ENCODE results near the gene TMEM106B. TPM values are rescaled to one million over a fixed set of nuclear protein-coding genes. Genes with fewer than 3 reads are reported as not detected.
"Not testable (repeated sequence)": the region's sequence is repeated elsewhere in the genome, so short reads cannot be mapped to it uniquely, and the experiment has no call there.

Gene TMEM106B
- total RNA-seq, 1 experiment from 2014 or later: 33.1 TPM

GRCh38 chr7:12222889-12223579, 11.9 kb downstream of the TMEM106B start:
- H3K9me2 ChIP-seq (ENCODE audit: insufficient read depth): no peaks in the 10 kb centered on the region
- H2AFZ ChIP-seq (ENCODE audit: low read depth, low read length, poor library complexity, severe bottlenecking): no peak overlapping the region
- no peak overlapping the region for H3K9ac ChIP-seq (ENCODE audit: low read length)
- no peaks in the 10 kb centered on the region for H3K4me1 ChIP-seq (ENCODE audit: control insufficient read depth in 1 of 2, insufficient read depth in 2 of 2, low read length in 2 of 2)
- no peaks in the 10 kb centered on the region for H4K20me1 ChIP-seq (ENCODE audit: insufficient read depth)
- H3K4me2 ChIP-seq (ENCODE audit: low read length): no peak overlapping the region
- no peak for TF ChIP-seq ATF3 (IDR thresholded peaks at IDR 0.05)
- no peak for TF ChIP-seq SP1 (IDR thresholded peaks at IDR 0.05; ENCODE audit: low read depth)
- TF ChIP-seq REST (IDR thresholded peaks at IDR 0.05; ENCODE audit: low read depth): no peak
- no peak for TF ChIP-seq ZNF274 (IDR thresholded peaks at IDR 0.05; ENCODE audit: low read depth, low read length)
- TF ChIP-seq RAD21 (IDR thresholded peaks at IDR 0.05; ENCODE audit: low read depth): no peak
- CTCF ChIA-PET: no interaction called here
- intact Hi-C loops (cut with micrococcal nuclease): no loop called here
- RAD21 ChIA-PET (ENCODE audit: low non-redundant PET in 1 of 2, low total read pairs in 2 of 2, uncharacterized antibody in 2 of 2, unreplicated experiment in 2 of 2): no interaction called here
- H3K9me3 ChIP-seq (ENCODE audit: control insufficient read depth in 1 of 2, insufficient read depth in 1 of 2, low read depth in 1 of 2, low read length in 2 of 2): no peaks in the 10 kb centered on the region
- H3K27me3 ChIP-seq (ENCODE audit: insufficient read depth, low read length): no peaks in the 10 kb centered on the region
- H3K36me3 ChIP-seq (ENCODE audit: control insufficient read depth in 1 of 2, insufficient read depth in 2 of 2, low read length in 2 of 2): peaks cover 0 to 5% of the 10 kb centered on the region in 2 experiments; a peak in 1 of 4 replicates
- DNase-seq (ENCODE audit: low read depth, low spot score) (no peak), ATAC-seq (no peak)
- no peaks in the 10 kb centered on the region for H3K79me2 ChIP-seq (ENCODE audit: insufficient read depth, low read length)
- POLR2A ChIA-PET: no interaction called here
- no peak overlapping the region for H3K4me3 ChIP-seq (replicated peaks in 1 of 2; ENCODE audit: low read depth in 1 of 2, low read length in 2 of 2)
- no TSS peak for BruUV-seq (replicated peaks)
- H3K27ac ChIP-seq (ENCODE audit: low read depth, low read length): no peak overlapping the region

- intact Hi-C loops (cut with micrococcal nuclease); H2AFZ ChIP-seq (ENCODE audit: low read depth, low read length, poor library complexity, severe bottlenecking); H3K9me2 ChIP-seq (ENCODE audit: insufficient read depth); H3K79me2 ChIP-seq (ENCODE audit: insufficient read depth, low read length); BruUV-seq (replicated peaks); H3K4me3 ChIP-seq (replicated peaks in 1 of 2; ENCODE audit: low read depth in 1 of 2, low read length in 2 of 2); H3K4me2 ChIP-seq (ENCODE audit: low read length); H3K9me3 ChIP-seq (ENCODE audit: control insufficient read depth in 1 of 2, insufficient read depth in 1 of 2, low read depth in 1 of 2, low read length in 2 of 2); H3K9ac ChIP-seq (ENCODE audit: low read length); H3K4me1 ChIP-seq (ENCODE audit: control insufficient read depth in 1 of 2, insufficient read depth in 2 of 2, low read length in 2 of 2); H3K27me3 ChIP-seq (ENCODE audit: insufficient read depth, low read length); CTCF ChIA-PET; H3K27ac ChIP-seq (ENCODE audit: low read depth, low read length); DNase-seq (ENCODE audit: low read depth, low spot score); ATAC-seq; RAD21 ChIA-PET (ENCODE audit: low non-redundant PET in 1 of 2, low total read pairs in 2 of 2, uncharacterized antibody in 2 of 2, unreplicated experiment in 2 of 2); H3K36me3 ChIP-seq (ENCODE audit: control insufficient read depth in 1 of 2, insufficient read depth in 2 of 2, low read length in 2 of 2); POLR2A ChIA-PET; H4K20me1 ChIP-seq (ENCODE audit: insufficient read depth): not testable (repeated sequence)
Observed at GRCh38 chr7:12225017-12225416, 13.9 kb downstream of the TMEM106B start.

Measured in HCT116 (cell line).